Panc1 (cell line): Measurements from ENCODE around the gene FILIP1. TPM values are rescaled to one million over a fixed set of nuclear protein-coding genes. Genes with fewer than 3 reads are reported as not detected.

Experiments used
- ATAC-seq: fragments of 200-7000 bp; cut with Tn5 transposase; 2 replicates; pipeline ENCODE4 v1.9.1; 2020; ENCODE audit warnings: mild to moderate bottlenecking, moderate library complexity
- BruUV-seq: library from RNA; stranded (reverse); fragments of 400-500 nt; replicated peaks from 2 replicates; lab custom pipeline; 2021; lab: Mats Ljungman, UMichigan
- CTCF ChIA-PET: fragments of 300-600 bp; sonication (Branson Sonifier 250); formaldehyde crosslinking; loops from one replicate; lab custom pipeline; 2022; ENCODE audit warnings: antibody characterized with exemption; lab: Charles Lee
- POLR2A ChIA-PET: fragments of 300-600 bp; sonication (Branson Sonifier 250); formaldehyde crosslinking; loops from one replicate; lab custom pipeline; 2022; ENCODE audit warnings: antibody characterized with exemption; lab: Charles Lee
- DNase-seq: peaks from one replicate; pipeline ENCODE4 v3.0.0-alpha.2; 2010; ENCODE audit warnings: low read depth, low spot score
- H3K27ac ChIP-seq: 2 replicates; pipeline ENCODE4 v1.5.1; 2011; ENCODE audit warnings: mild to moderate bottlenecking, low read length, inconsistent platforms
- H3K27me3 ChIP-seq: fragments of 200-500 bp; sonication (Bioruptor generic); 2 replicates; pipeline ENCODE4 v1.6.0; 2014; ENCODE audit warnings: low read length, inconsistent platforms; ENCODE audit not compliant: control insufficient read depth, insufficient read depth
- H3K36me3 ChIP-seq: fragments of 200-500 bp; sonication (Bioruptor generic); 2 replicates; pipeline ENCODE4 v1.5.1; 2014; ENCODE audit warnings: inconsistent platforms, mild to moderate bottlenecking, low read length, moderate library complexity; ENCODE audit not compliant: control insufficient read depth, insufficient read depth
- H3K4me1 ChIP-seq: 2 replicates; pipeline ENCODE4 v1.5.1; 2011; ENCODE audit warnings: inconsistent platforms, mild to moderate bottlenecking, low read length, moderate library complexity; ENCODE audit not compliant: control insufficient read depth, insufficient read depth
- H3K4me3 ChIP-seq, 2 experiments: 2 replicates each; pipeline ENCODE4 v1.5.1; 2011 to 2012; ENCODE audit warnings: low read depth in 2 of 2, low read length in 2 of 2, mild to moderate bottlenecking in 2 of 2, inconsistent platforms in 1 of 2, moderate library complexity in 1 of 2
- H3K9me3 ChIP-seq: fragments of 200-500 bp; sonication (Bioruptor generic); 2 replicates; pipeline ENCODE4 v1.5.1; 2014; ENCODE audit warnings: low read depth, mild to moderate bottlenecking, inconsistent platforms, low read length, moderate library complexity; ENCODE audit not compliant: control insufficient read depth, insufficient read depth
- POLR2AphosphoS5 ChIP-seq: IDR thresholded peaks from 2 replicates; pipeline ENCODE4 v1.6.1; 2012; ENCODE audit warnings: mild to moderate bottlenecking, low read depth, low read length, moderate library complexity
- SIN3A ChIP-seq: IDR thresholded peaks from 2 replicates; pipeline ENCODE4 v1.6.1; 2012; ENCODE audit warnings: low read depth, mild to moderate bottlenecking, low read length, moderate library complexity, borderline replicate concordance; ENCODE audit not compliant: insufficient read depth
- TCF7L2 ChIP-seq: IDR thresholded peaks from 2 replicates; pipeline ENCODE4 v1.6.1; 2011; ENCODE audit warnings: mild to moderate bottlenecking, low read depth, low read length, inconsistent platforms
- in situ Hi-C: cut with HindIII; loops from 2 replicates; pipeline ENCODE4 v1.10.0; 2016; ENCODE audit warnings: low sequenced_read_pairs, low pct_unique_long_range_greater_than_20kb
- intact Hi-C: fragments of 100-400 bp; cut with micrococcal nuclease; formaldehyde crosslinking; loops from one replicate; pipeline ENCODE4 v1.10.0; 2022; ENCODE audit not compliant: unreplicated experiment
- total RNA-seq: library from RNA; stranded (reverse); gene quantifications from one replicate; pipeline ENCODE4 v1.2.1, GENCODE V29; 2021; ENCODE audit not compliant: unreplicated experiment
- TF ChIP-seq, protein P1 (sequence below): fragments of 450-650 bp; IDR thresholded peaks from 2 replicates; pipeline ENCODE4 v1.5.1; 2017; ENCODE audit warnings: mild to moderate bottlenecking
- TF ChIP-seq, protein P2 (sequence below), 2 experiments: IDR thresholded peaks; 2 replicates each; pipeline ENCODE4 v1.6.1; 2011 to 2012; ENCODE audit warnings: low read depth in 2 of 2, control low read depth in 1 of 2, low read length in 1 of 2, mild to moderate bottlenecking in 1 of 2, moderate library complexity in 1 of 2; ENCODE audit not compliant: insufficient read depth in 1 of 2

The FILIP1 gene
- total RNA-seq, 1 experiment from 2014 or later = 0.26 TPM

GRCh38 chr6:75347898-75348610, 145.5 kb downstream of the FILIP1 start:
- peaks cover 10% of the 10 kb centered on the region for H3K4me1 ChIP-seq
- intact Hi-C loops (no loop called here), in situ Hi-C loops (no loop called here)
- H3K27me3 ChIP-seq = peaks cover 5% of the 10 kb centered on the region; the same call in 1 of the 2 replicates
- CTCF ChIA-PET = no interaction called here
- DNase-seq (no peak), ATAC-seq (no peak)
- no TSS peak for BruUV-seq
- no peaks in the 10 kb centered on the region for H3K36me3 ChIP-seq
- POLR2A ChIA-PET = no interaction called here
- no peaks in the 10 kb centered on the region for H3K9me3 ChIP-seq
- H3K4me3 ChIP-seq = no peak overlapping the region
- no peak overlapping the region for H3K27ac ChIP-seq
- TF ChIP-seq, protein P1, sequence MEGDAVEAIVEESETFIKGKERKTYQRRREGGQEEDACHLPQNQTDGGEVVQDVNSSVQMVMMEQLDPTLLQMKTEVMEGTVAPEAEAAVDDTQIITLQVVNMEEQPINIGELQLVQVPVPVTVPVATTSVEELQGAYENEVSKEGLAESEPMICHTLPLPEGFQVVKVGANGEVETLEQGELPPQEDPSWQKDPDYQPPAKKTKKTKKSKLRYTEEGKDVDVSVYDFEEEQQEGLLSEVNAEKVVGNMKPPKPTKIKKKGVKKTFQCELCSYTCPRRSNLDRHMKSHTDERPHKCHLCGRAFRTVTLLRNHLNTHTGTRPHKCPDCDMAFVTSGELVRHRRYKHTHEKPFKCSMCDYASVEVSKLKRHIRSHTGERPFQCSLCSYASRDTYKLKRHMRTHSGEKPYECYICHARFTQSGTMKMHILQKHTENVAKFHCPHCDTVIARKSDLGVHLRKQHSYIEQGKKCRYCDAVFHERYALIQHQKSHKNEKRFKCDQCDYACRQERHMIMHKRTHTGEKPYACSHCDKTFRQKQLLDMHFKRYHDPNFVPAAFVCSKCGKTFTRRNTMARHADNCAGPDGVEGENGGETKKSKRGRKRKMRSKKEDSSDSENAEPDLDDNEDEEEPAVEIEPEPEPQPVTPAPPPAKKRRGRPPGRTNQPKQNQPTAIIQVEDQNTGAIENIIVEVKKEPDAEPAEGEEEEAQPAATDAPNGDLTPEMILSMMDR = no peak
- TF ChIP-seq, protein P2, sequence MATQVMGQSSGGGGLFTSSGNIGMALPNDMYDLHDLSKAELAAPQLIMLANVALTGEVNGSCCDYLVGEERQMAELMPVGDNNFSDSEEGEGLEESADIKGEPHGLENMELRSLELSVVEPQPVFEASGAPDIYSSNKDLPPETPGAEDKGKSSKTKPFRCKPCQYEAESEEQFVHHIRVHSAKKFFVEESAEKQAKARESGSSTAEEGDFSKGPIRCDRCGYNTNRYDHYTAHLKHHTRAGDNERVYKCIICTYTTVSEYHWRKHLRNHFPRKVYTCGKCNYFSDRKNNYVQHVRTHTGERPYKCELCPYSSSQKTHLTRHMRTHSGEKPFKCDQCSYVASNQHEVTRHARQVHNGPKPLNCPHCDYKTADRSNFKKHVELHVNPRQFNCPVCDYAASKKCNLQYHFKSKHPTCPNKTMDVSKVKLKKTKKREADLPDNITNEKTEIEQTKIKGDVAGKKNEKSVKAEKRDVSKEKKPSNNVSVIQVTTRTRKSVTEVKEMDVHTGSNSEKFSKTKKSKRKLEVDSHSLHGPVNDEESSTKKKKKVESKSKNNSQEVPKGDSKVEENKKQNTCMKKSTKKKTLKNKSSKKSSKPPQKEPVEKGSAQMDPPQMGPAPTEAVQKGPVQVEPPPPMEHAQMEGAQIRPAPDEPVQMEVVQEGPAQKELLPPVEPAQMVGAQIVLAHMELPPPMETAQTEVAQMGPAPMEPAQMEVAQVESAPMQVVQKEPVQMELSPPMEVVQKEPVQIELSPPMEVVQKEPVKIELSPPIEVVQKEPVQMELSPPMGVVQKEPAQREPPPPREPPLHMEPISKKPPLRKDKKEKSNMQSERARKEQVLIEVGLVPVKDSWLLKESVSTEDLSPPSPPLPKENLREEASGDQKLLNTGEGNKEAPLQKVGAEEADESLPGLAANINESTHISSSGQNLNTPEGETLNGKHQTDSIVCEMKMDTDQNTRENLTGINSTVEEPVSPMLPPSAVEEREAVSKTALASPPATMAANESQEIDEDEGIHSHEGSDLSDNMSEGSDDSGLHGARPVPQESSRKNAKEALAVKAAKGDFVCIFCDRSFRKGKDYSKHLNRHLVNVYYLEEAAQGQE (IDR thresholded peaks at IDR 0.05; ENCODE audit: insufficient read depth in 1 of 2, low read depth in 2 of 2, low read length in 1 of 2) = no peak
- no peak for TF ChIP-seq POLR2AphosphoS5
- TF ChIP-seq TCF7L2 = no peak
- no peak for TF ChIP-seq SIN3A

DNA sequence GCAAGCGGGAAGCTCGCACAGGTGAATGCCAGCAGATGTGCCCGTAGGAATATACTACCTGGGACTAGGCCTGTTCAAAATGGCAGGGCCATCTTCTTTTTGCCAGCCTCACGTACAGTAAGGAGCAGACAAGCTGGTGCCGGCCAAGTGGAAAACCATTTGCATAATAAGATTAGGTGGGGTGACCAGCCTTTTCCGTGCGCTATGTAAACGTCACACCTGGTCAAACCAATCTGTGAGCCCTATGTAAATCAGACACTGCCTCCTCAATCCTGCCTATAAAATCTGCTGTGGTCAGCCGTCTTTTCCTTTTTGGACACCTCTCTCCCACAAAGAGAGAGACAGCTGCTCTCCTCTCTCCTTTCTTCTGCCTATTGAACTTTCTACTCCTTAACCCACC, 148.2 kb downstream of the FILIP1 start:
- Histone ChIP-seq H3K27me3 (peaks cover 3% of the 10 kb centered on the region; the same call in 1 of the 2 replicates), H3K36me3 (no peaks in the 10 kb centered on the region), H3K9me3 (no peaks in the 10 kb centered on the region), H3K4me1 (peaks cover 10% of the 10 kb centered on the region), H3K4me3 (no peak overlapping the region), H3K27ac (no peak overlapping the region)
- ATAC-seq = no peak
- no peak for TF ChIP-seq TCF7L2
- TF ChIP-seq, protein P1 = no peak
- TF ChIP-seq POLR2AphosphoS5 = no peak
- TF ChIP-seq, protein P2 (IDR thresholded peaks at IDR 0.05; ENCODE audit: insufficient read depth in 1 of 2, low read depth in 2 of 2, low read length in 1 of 2) = no peak
- TF ChIP-seq SIN3A = no peak
- CTCF ChIA-PET = no interaction called here
- in situ Hi-C loops = no loop called here
- POLR2A ChIA-PET = no interaction called here
- intact Hi-C loops = no loop called here
- BruUV-seq = no TSS peak
- no peak for DNase-seq
